ENCODE results near the gene RAB15.

Gene RAB15

GRCh38 chr14:64971943-64972791, at the start of gene RAB15:
TSS of gene RAB15 (minus strand) at chr14:64972336. CDS start at chr14:64972076, 260 bp downstream.
- no peak for DNase-seq

- DNase-seq = peak; percentile 86
Observed at GRCh38 chr14:65019944-65020566, 47.9 kb upstream of the RAB15 start.

GRCh38 chr14:65016471-65016870, 44.3 kb upstream of the RAB15 start:
- DNase-seq = no peak

GRCh38 chr14:65015391-65015790, 43.3 kb upstream of the RAB15 start:
- peak; percentile 67 for DNase-seq

GRCh38 chr14:65012353-65012752, 40.2 kb upstream of the RAB15 start:
- no peak for DNase-seq

GRCh38 chr14:65011538-65011937, 39.4 kb upstream of the RAB15 start:
- DNase-seq = no peak

GRCh38 chr14:65010211-65010931, 38.2 kb upstream of the RAB15 start:
- no peak for DNase-seq

- no peak for DNase-seq
Observed at GRCh38 chr14:65007202-65007601, 35.1 kb upstream of the RAB15 start.

GRCh38 chr14:65006261-65006721, 34.2 kb upstream of the RAB15 start:
- no peak for DNase-seq

- DNase-seq = no peak
Observed at GRCh38 chr14:65003394-65003793, 31.3 kb upstream of the RAB15 start.

- no peak for DNase-seq
Observed at GRCh38 chr14:65002586-65003210, 30.6 kb upstream of the RAB15 start.

- no peak for DNase-seq
Observed at GRCh38 chr14:65001723-65002122, 29.6 kb upstream of the RAB15 start.

- no peak for DNase-seq
Observed at GRCh38 chr14:65000898-65001591, 28.9 kb upstream of the RAB15 start.

- no peak for DNase-seq
Observed at GRCh38 chr14:64998455-64998931, 26.4 kb upstream of the RAB15 start.

- DNase-seq = peak; percentile 55
Observed at GRCh38 chr14:64997108-64997794, 25.1 kb upstream of the RAB15 start.

GRCh38 chr14:64995291-64995690, 23.2 kb upstream of the RAB15 start:
- DNase-seq = no peak

GRCh38 chr14:64994540-64994939, 22.4 kb upstream of the RAB15 start:
- no peak for DNase-seq

GRCh38 chr14:64993266-64993930, 21.3 kb upstream of the RAB15 start:
- DNase-seq = no peak

GRCh38 chr14:64992328-64992885, 20.3 kb upstream of the RAB15 start:
- DNase-seq = no peak

- no peak for DNase-seq
Observed at GRCh38 chr14:64990939-64991338, 18.8 kb upstream of the RAB15 start.

GRCh38 chr14:64990296-64990695, 18.2 kb upstream of the RAB15 start:
- DNase-seq = no peak

Data from midbrain (tissue), 1 donor.